NCI-H2227 (cell line): ENCODE results near the gene PLPP6.

Experiments
- DNase-seq: peaks from one replicate; lab custom pipeline; 2025; ENCODE audit not compliant: unreplicated experiment; lab: John Stamatoyannopoulos, UW

PLPP6 gene

GRCh38 chr9:4690144-4690543, 28.1 kb downstream of the PLPP6 start:
- DNase-seq, result no peak

GRCh38 chr9:4691795-4692194, 29.7 kb downstream of the PLPP6 start:
- DNase-seq, result no peak

- DNase-seq, result no peak
These were observed 38.0 kb downstream of the PLPP6 start for GRCh38 chr9:4700091-4700490.

DNA sequence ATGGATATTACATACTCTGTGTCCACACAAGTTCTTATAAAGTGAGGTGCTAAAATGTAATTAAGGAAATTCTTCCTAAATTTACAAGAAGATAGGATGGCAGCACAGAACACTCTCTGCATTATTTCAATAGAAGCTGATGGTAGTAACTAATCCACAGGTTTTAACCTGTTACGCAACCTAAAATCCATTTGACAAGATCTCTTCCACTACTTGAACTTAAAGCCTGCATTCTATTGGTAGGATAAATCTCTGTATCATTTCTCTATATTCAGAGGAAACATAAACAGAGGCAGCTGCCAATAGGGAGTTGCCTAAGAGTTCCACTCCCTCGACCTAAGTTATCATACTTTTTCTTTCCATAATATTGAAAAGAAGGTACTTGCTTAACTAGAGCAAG, 38.8 kb downstream of the PLPP6 start:
- DNase-seq, result no peak

- DNase-seq, result no peak
These were observed 39.4 kb downstream of the PLPP6 start for GRCh38 chr9:4701526-4701925.

DNA sequence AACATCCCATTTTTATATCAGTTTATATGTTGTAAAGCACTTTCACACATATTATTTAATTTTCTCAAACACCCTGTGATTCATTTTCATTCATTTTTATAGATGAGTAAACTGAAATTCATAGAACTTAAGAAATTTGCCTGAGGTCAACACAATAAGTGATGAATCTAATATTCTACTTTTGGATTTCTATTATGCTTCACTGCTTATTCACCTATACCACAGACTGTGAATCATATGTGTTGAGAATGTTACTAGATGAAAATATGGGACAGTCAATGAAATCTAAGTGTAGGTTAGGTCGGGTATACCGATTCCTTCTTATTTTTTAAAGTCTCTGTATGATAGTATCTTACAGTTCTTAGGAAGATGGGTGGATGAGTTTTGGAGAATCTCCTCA, 42.0 kb downstream of the PLPP6 start:
- DNase-seq, result no peak

DNA sequence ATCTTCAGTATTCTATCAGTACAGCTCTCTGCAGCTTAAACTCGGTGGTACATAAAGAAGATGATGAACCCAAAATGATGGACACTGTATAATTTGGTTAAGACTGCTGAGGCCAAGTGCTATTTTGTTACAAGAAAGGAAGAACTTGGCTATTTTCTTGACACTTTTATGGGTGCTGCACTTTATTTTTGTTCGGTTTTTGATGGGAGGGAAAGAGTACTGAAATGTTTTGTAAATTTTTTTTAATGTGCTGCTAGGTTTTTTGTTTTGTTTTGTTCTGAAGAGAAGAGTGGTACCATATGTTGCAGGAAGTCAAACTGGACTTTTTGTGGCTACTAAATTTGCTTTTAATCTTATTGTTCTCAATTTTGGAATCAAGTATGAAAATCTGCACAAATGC, 43.9 kb downstream of the PLPP6 start:
- DNase-seq, result no peak

DNA sequence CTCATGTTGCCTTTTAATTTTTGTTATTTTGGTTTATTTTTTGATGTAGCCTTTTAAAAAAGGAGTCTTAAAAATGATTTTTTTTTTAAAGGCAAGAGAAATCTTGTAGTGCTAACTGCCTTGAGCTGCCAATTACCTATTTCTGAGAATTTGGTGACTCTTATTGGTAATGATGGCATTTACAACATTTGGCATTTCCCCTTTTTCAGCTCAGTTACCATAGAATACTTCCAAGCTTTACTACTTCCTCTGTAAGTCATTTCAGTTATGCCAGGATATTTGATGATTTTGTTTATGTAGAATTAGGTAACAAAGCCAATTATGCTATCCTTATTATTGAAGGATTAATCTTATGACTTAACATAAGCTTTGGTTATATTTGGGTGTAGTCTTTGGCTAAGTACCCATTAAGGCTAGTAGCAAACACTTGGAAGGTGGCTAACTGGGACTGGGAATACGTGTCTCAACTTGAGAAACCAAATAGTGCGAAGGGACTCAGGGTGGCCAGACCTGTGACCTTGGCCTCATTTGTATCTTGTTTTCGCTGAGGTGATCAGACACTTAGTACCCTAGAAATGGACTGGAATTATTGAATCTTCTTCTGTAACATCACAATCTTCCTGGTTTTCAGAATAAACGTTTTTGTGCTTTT, 45.0 kb downstream of the PLPP6 start:
- DNase-seq, result no peak

DNA sequence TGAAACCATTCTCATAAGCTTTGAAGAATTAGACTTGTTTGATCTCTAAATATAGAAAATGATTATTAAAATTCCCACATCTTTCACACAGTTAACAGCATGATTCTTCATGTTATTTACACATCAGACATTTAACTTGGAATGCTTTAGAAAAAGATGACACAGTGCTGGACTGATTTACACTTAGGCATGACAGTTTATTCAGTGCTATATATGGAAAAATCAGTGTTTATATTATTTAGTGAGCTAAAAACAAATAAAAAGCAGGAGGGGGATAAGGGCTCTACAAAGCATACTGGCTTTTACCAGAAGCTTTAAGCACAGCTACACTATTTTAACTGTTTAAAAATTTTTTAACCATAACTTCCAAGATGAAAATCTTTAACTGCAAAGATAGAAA, 47.3 kb downstream of the PLPP6 start:
- DNase-seq, result no peak

DNA sequence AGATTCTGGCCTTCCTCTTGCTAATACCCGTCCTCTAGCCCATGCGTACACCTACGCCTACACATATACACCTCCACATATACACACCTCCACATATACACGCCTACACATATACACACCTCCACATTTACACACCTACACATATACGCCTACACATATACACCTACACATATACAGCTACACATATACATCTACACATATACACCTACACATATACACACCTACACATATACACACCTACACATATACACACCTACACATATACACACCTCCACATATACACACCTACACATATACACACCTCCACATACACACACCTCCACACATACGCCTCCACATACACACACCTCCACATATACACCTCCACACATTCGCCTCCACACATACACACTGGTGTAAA, 51.8 kb downstream of the PLPP6 start:
- no peak for DNase-seq

DNA sequence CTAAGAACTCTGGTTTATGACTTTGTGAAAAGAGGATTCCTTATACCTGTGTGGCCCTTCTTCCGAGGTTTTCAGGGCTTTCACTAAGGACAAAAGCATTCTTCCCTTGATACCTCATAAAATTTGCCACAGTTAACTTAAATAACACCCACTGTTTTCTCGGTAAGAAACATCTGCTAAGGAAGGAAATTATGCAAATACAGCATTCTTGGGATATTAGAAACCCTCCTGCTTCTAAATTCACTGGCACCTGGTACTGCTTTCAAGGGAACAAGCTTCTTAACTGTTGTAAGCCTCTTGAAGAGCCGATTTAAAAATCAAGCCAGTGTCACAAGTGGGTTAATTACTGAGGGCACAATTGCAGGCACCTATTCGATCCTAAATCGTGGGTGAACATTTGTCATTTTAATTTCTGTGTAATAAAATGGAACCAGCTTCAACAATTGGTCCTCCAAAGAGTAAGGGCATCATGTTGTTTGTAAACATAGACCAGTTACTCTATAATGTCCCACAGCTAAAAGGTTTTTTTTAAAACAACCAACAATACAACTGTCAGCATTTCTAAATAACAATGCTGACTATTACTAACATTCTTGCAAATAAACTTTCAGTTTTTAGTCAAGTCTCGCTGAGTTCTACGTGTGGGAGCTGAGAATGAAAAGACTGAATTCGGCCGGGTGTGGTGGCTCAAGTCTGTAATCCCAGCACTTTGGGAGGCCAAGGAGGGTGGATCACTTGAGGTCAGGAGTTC, 52.3 kb downstream of the PLPP6 start:
- DNase-seq, result no peak
